ENCODE measurements around the gene C2orf72. TPM values are rescaled to one million over a fixed set of nuclear protein-coding genes. Genes with fewer than 3 reads are reported as not detected.
"Not testable (repeated sequence)": the region's sequence is repeated elsewhere in the genome, so short reads cannot be mapped to it uniquely, and the experiment has no call there.

Gene C2orf72
- total RNA-seq, 1 donor from 2014 or later: 0.84 TPM

DNA sequence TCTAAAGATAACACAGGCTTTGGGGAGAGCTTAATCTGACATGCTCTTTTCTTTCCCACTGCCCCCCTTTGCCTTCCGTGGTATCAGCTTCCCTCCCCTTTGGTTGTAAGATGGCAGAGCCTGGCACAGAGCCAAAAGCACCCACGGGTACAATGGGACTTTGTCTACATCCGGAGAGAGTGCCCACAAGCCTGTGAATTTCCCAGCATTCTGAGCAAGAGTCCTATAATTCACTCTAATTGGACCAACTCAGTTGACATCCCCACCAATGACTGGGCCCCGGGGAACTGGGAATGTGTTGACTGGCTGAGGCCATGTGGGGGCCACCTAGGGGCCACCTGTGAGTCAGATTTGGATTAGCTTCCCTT, 20.1 kb upstream of the C2orf72 start:
- H3K36me3 ChIP-seq (ENCODE audit: insufficient read depth, low read length): no peaks in the 10 kb centered on the region
- no peaks in the 10 kb centered on the region for H3K4me1 ChIP-seq (ENCODE audit: insufficient read depth, low read length)
- peaks cover 7% of the 10 kb centered on the region for H3K9me3 Mint-ChIP-seq (ENCODE audit: unreplicated experiment)
- no peak overlapping the region for H3K4me2 ChIP-seq (ENCODE audit: low read length)
- no peak overlapping the region for H3K4me3 ChIP-seq (ENCODE audit: insufficient read depth, low read depth, low read length)
- no peaks in the 10 kb centered on the region for H3K79me2 ChIP-seq (ENCODE audit: insufficient read depth, low read length)
- no peak overlapping the region for H3K9ac ChIP-seq (ENCODE audit: low read length)
- TF ChIP-seq, protein P1, sequence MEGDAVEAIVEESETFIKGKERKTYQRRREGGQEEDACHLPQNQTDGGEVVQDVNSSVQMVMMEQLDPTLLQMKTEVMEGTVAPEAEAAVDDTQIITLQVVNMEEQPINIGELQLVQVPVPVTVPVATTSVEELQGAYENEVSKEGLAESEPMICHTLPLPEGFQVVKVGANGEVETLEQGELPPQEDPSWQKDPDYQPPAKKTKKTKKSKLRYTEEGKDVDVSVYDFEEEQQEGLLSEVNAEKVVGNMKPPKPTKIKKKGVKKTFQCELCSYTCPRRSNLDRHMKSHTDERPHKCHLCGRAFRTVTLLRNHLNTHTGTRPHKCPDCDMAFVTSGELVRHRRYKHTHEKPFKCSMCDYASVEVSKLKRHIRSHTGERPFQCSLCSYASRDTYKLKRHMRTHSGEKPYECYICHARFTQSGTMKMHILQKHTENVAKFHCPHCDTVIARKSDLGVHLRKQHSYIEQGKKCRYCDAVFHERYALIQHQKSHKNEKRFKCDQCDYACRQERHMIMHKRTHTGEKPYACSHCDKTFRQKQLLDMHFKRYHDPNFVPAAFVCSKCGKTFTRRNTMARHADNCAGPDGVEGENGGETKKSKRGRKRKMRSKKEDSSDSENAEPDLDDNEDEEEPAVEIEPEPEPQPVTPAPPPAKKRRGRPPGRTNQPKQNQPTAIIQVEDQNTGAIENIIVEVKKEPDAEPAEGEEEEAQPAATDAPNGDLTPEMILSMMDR (IDR thresholded peaks at IDR 0.05; ENCODE audit: insufficient read depth, low read depth, low read length): no peak
- H3K4me3 Mint-ChIP-seq (ENCODE audit: unreplicated experiment): no peak overlapping the region
- H3K27me3 ChIP-seq (ENCODE audit: insufficient read depth, low read length): peaks cover 6% of the 10 kb centered on the region
- no peaks in the 10 kb centered on the region for H4K20me1 ChIP-seq (ENCODE audit: insufficient read depth, low read length)
- H3K27me3 Mint-ChIP-seq (ENCODE audit: low read depth, unreplicated experiment): peaks cover 17% of the 10 kb centered on the region
- H2AFZ ChIP-seq (ENCODE audit: low read depth, low read length): no peak overlapping the region
- no peaks in the 10 kb centered on the region for H3K9me3 ChIP-seq (ENCODE audit: insufficient read depth, low read depth, low read length)
- H3K4me1 Mint-ChIP-seq (ENCODE audit: low read depth, unreplicated experiment): no peaks in the 10 kb centered on the region
- no peak overlapping the region for H3K27ac Mint-ChIP-seq (ENCODE audit: unreplicated experiment)
- peaks cover 1% of the 10 kb centered on the region for H3K36me3 Mint-ChIP-seq (ENCODE audit: low read depth, unreplicated experiment)
- no peak for DNase-seq (ENCODE audit: low read depth)
- H3K27ac ChIP-seq (ENCODE audit: low read depth, low read length): no peak overlapping the region
- no peak for FAIRE-seq

DNA sequence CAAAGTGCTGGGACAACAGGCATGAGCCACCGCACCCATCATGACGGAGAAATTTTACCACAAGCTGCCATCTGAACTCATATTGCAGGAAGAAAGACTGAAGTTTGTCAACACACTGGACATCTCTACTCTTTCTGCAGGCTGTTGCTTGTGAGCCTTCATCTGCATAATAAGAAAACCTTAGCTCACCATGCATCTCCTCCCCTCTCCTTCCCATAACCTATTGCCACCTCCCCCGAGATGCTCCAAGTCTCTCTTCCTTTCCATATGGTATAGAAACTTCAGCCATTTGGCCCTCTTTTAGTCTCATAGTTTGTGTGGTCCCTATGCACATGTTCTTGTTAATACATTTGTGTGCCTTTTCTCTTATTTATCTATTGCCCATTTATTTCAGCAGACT, 19.1 kb upstream of the C2orf72 start:
- H3K36me3 Mint-ChIP-seq (ENCODE audit: low read depth, unreplicated experiment): peaks cover 1% of the 10 kb centered on the region
- H3K27me3 ChIP-seq (ENCODE audit: insufficient read depth, low read length): no peaks in the 10 kb centered on the region
- no peaks in the 10 kb centered on the region for H4K20me1 ChIP-seq (ENCODE audit: insufficient read depth, low read length)
- no peaks in the 10 kb centered on the region for H3K36me3 ChIP-seq (ENCODE audit: insufficient read depth, low read length)
- H3K27me3 Mint-ChIP-seq (ENCODE audit: low read depth, unreplicated experiment): peaks cover 9% of the 10 kb centered on the region
- no peak for TF ChIP-seq EZH2 (IDR thresholded peaks at IDR 0.05; ENCODE audit: insufficient read depth, low read length)
- TF ChIP-seq, protein P1 (IDR thresholded peaks at IDR 0.05; ENCODE audit: insufficient read depth, low read depth, low read length): no peak
- H3K27ac Mint-ChIP-seq (ENCODE audit: unreplicated experiment): no peak overlapping the region
- peaks cover 7% of the 10 kb centered on the region for H3K9me3 Mint-ChIP-seq (ENCODE audit: unreplicated experiment)
- no peaks in the 10 kb centered on the region for H3K79me2 ChIP-seq (ENCODE audit: insufficient read depth, low read length)
- H2AFZ ChIP-seq (ENCODE audit: low read depth, low read length): no peak overlapping the region
- no peak overlapping the region for H3K4me2 ChIP-seq (ENCODE audit: low read length)
- H3K9ac ChIP-seq (ENCODE audit: low read length): no peak overlapping the region
- no peaks in the 10 kb centered on the region for H3K9me3 ChIP-seq (ENCODE audit: insufficient read depth, low read depth, low read length)
- FAIRE-seq (no peak), DNase-seq (ENCODE audit: low read depth) (no peak)
- H3K4me3 Mint-ChIP-seq (ENCODE audit: unreplicated experiment): no peak overlapping the region
- H3K4me1 Mint-ChIP-seq (ENCODE audit: low read depth, unreplicated experiment): no peaks in the 10 kb centered on the region
- H3K4me1 ChIP-seq (ENCODE audit: insufficient read depth, low read length): no peaks in the 10 kb centered on the region
- no peak overlapping the region for H3K4me3 ChIP-seq (ENCODE audit: insufficient read depth, low read depth, low read length)
- H3K27ac ChIP-seq (ENCODE audit: low read depth, low read length): no peak overlapping the region

DNA sequence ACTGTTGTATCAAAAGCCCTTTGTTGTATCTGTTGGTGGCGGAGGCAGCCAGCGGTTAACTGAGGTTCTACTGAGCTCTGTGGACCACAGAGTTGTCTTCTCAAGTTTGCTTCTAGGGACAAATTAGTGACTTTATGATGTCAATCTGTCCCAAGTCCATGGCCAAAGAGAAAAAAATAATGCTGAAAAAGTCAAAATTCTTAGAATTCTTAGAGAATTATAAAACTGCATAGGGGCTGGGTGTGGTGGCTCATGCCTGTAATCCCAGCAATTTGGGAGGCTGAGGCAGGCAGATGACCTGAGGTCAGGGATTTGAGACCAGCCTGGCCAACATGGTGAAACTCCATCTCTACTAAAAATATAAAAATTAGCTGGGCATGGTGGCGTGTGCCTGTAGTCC, 12.3 kb upstream of the C2orf72 start:
- not testable (repeated sequence) for H4K20me1 ChIP-seq (ENCODE audit: insufficient read depth, low read length); H3K27ac ChIP-seq (ENCODE audit: low read depth, low read length); FAIRE-seq; H3K4me1 ChIP-seq (ENCODE audit: insufficient read depth, low read length); H3K4me3 Mint-ChIP-seq (ENCODE audit: unreplicated experiment); H3K4me3 ChIP-seq (ENCODE audit: insufficient read depth, low read depth, low read length); H3K27ac Mint-ChIP-seq (ENCODE audit: unreplicated experiment); H2AFZ ChIP-seq (ENCODE audit: low read depth, low read length); H3K27me3 ChIP-seq (ENCODE audit: insufficient read depth, low read length); H3K79me2 ChIP-seq (ENCODE audit: insufficient read depth, low read length); H3K9me3 Mint-ChIP-seq (ENCODE audit: unreplicated experiment); H3K36me3 Mint-ChIP-seq (ENCODE audit: low read depth, unreplicated experiment); DNase-seq (ENCODE audit: low read depth); H3K9ac ChIP-seq (ENCODE audit: low read length); H3K4me1 Mint-ChIP-seq (ENCODE audit: low read depth, unreplicated experiment); H3K4me2 ChIP-seq (ENCODE audit: low read length); H3K36me3 ChIP-seq (ENCODE audit: insufficient read depth, low read length); H3K9me3 ChIP-seq (ENCODE audit: insufficient read depth, low read depth, low read length)
- H3K27me3 Mint-ChIP-seq (ENCODE audit: low read depth, unreplicated experiment): peaks cover 15% of the 10 kb centered on the region

Measured in astrocyte (in vitro differentiated cells and primary cell).